DOHH2 (cell line): Measurements from ENCODE around the gene ADIPOR2.

ENCODE experiments used
- H3F3A ChIP-seq: fragments of 200-600 bp; sonication (generic), shearing (Covaris generic); 2 replicates; pipeline ENCODE4 v1.6.0; 2016; ENCODE audit warnings: antibody characterized with exemption, mild to moderate bottlenecking; ENCODE audit not compliant: control insufficient read depth, insufficient read depth
- H3K27ac ChIP-seq: fragments of 200-600 bp; sonication (generic); 2 replicates; pipeline ENCODE4 v1.5.1; 2014; ENCODE audit warnings: low read depth, mild to moderate bottlenecking, low read length, moderate library complexity
- H3K27me3 ChIP-seq: fragments of 200-600 bp; sonication (generic); 2 replicates; pipeline ENCODE4 v1.6.1; 2014; ENCODE audit warnings: mild to moderate bottlenecking, low read length, mixed read lengths; ENCODE audit not compliant: control insufficient read depth
- H3K36me3 ChIP-seq: fragments of 200-600 bp; sonication (generic); 2 replicates; pipeline ENCODE4 v1.6.1; 2014; ENCODE audit warnings: mild to moderate bottlenecking, low read length, moderate library complexity, mixed read lengths; ENCODE audit not compliant: control insufficient read depth
- H3K4me1 ChIP-seq: fragments of 200-600 bp; sonication (generic); 2 replicates; pipeline ENCODE4 v1.6.1; 2014; ENCODE audit warnings: mild to moderate bottlenecking, low read length, mixed read lengths; ENCODE audit not compliant: control insufficient read depth
- H3K4me2 ChIP-seq: fragments of 200-600 bp; sonication (generic); 2 replicates; pipeline ENCODE4 v1.6.0; 2014; ENCODE audit warnings: mild to moderate bottlenecking, low read length, moderate library complexity
- H3K4me3 ChIP-seq: fragments of 200-600 bp; sonication (generic); 2 replicates; pipeline ENCODE4 v1.5.1; 2014; ENCODE audit warnings: mild to moderate bottlenecking, low read length, mixed read lengths
- H3K79me2 ChIP-seq: fragments of 200-600 bp; sonication (generic); 2 replicates; pipeline ENCODE4 v1.6.1; 2014; ENCODE audit warnings: mild to moderate bottlenecking, low read length, mixed read lengths; ENCODE audit not compliant: control insufficient read depth
- H3K9me2 ChIP-seq: fragments of 200-600 bp; sonication (generic); replicated peaks from 2 replicates; pipeline ENCODE4 v1.6.1; 2014; ENCODE audit warnings: mild to moderate bottlenecking, low read length, mixed read lengths; ENCODE audit not compliant: control insufficient read depth
- H3K9me3 ChIP-seq: fragments of 200-600 bp; sonication (generic); 2 replicates; pipeline ENCODE4 v1.6.1; 2014; ENCODE audit warnings: antibody characterized with exemption, low read length, mixed read lengths; ENCODE audit not compliant: control insufficient read depth, insufficient read depth
- H4K20me1 ChIP-seq: fragments of 200-600 bp; sonication (generic); 2 replicates; pipeline ENCODE4 v1.6.0; 2014; ENCODE audit warnings: low read depth, mild to moderate bottlenecking, antibody characterized with exemption, low read length, moderate library complexity; ENCODE audit not compliant: control insufficient read depth, insufficient read depth
- EZH2phosphoT487 ChIP-seq: fragments of 200-600 bp; sonication (generic); IDR thresholded peaks from 2 replicates; pipeline ENCODE4 v1.6.1; 2017; ENCODE audit warnings: borderline replicate concordance, mild to moderate bottlenecking, antibody characterized with exemption, low read length, moderate library complexity, mixed read lengths
- TF ChIP-seq, protein P1 (sequence below): fragments of 200-600 bp; sonication (generic); IDR thresholded peaks from one replicate; pipeline ENCODE4 v1.5.1; 2014; ENCODE audit warnings: antibody characterized with exemption, mild to moderate bottlenecking, low read depth, low read length; ENCODE audit not compliant: poor library complexity, severe bottlenecking

ADIPOR2 gene

DNA sequence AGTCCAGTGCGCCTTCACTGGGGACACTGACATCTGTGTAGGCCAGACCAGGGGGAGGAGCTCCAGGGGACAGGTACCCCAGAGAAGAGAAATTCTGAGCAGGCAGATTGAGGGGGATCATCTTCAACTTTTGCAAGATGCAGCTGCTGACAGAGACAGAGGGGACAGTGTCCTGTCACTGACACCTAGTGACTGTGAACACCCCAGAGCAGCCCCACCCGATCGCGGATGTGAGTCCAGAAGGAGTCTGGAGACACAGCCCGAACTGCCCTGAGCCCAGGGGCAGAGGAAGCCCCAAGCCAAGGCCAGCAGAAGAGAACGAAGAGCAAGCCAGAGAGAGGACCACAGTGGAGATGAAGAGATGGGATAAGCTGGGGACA, 107.8 kb downstream of the ADIPOR2 start:
- H3K4me1 ChIP-seq, result peaks cover 43% of the 10 kb centered on the region
- H3F3A ChIP-seq, result peaks cover 2% of the 10 kb centered on the region
- H3K9me2 ChIP-seq, result no peaks in the 10 kb centered on the region
- H4K20me1 ChIP-seq, result no peaks in the 10 kb centered on the region
- H3K4me3 ChIP-seq, result no peak overlapping the region
- TF ChIP-seq, protein P1, sequence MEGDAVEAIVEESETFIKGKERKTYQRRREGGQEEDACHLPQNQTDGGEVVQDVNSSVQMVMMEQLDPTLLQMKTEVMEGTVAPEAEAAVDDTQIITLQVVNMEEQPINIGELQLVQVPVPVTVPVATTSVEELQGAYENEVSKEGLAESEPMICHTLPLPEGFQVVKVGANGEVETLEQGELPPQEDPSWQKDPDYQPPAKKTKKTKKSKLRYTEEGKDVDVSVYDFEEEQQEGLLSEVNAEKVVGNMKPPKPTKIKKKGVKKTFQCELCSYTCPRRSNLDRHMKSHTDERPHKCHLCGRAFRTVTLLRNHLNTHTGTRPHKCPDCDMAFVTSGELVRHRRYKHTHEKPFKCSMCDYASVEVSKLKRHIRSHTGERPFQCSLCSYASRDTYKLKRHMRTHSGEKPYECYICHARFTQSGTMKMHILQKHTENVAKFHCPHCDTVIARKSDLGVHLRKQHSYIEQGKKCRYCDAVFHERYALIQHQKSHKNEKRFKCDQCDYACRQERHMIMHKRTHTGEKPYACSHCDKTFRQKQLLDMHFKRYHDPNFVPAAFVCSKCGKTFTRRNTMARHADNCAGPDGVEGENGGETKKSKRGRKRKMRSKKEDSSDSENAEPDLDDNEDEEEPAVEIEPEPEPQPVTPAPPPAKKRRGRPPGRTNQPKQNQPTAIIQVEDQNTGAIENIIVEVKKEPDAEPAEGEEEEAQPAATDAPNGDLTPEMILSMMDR, result no peak
- no peak for TF ChIP-seq EZH2phosphoT487
- H3K79me2 ChIP-seq, result peaks cover 3% of the 10 kb centered on the region; the same call in 1 of the 2 replicates
- H3K9me3 ChIP-seq, result no peaks in the 10 kb centered on the region
- no peaks in the 10 kb centered on the region for H3K27me3 ChIP-seq
- no peak overlapping the region for H3K27ac ChIP-seq
- no peaks in the 10 kb centered on the region for H3K36me3 ChIP-seq
- H3K4me2 ChIP-seq, result no peak overlapping the region

DNA sequence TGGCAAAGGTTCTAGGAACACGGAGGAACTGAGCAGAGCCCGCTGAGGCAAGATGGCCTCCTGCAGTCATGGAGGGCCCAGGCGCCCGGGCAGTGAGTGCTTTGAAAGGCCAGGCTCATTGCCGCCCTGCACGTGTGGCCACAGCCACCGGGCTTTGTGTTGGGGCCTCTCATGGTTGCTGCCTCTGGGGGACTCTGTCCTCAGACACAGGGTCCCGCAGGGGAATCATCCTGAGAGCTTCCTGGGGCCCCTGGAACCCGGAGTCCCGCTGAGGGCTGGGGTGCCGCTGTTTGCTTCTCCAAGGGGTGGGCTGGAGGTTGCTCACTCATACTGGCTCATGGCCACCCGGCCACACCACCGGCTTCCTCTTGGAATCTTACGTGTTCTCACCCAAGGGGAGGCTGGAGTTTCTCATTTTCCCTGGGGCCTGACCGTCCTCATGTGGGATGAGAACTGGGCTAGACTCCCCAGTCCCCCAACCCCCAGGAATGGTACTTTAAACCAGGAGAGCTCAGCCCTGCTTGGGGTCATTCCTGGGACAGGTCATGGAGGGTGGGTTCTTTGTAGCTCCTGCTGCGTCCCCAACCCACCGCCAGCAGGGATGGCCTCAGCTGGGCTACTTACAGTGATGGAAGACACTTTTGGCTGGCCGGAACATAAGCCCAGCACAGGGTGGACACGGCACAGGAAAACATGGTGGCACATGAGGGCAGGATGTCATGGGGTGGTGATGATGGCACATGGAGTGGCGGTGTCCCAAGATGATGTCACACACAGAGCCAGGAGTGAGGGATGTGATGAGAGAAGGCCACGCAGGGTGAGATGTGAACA, 108.4 kb downstream of the ADIPOR2 start:
- peaks cover 3% of the 10 kb centered on the region; the same call in 1 of the 2 replicates for H3K79me2 ChIP-seq
- H3K9me2 ChIP-seq, result no peaks in the 10 kb centered on the region
- H3K36me3 ChIP-seq, result no peaks in the 10 kb centered on the region
- H3K4me1 ChIP-seq, result peaks cover 45% of the 10 kb centered on the region
- H3K4me3 ChIP-seq, result no peak overlapping the region
- no peak overlapping the region for H3K27ac ChIP-seq
- H3K27me3 ChIP-seq, result no peaks in the 10 kb centered on the region
- no peak overlapping the region for H3K4me2 ChIP-seq
- peaks cover 2% of the 10 kb centered on the region for H3F3A ChIP-seq
- TF ChIP-seq, protein P1, result no peak
- no peak for TF ChIP-seq EZH2phosphoT487
- no peaks in the 10 kb centered on the region for H4K20me1 ChIP-seq
- no peaks in the 10 kb centered on the region for H3K9me3 ChIP-seq

DNA sequence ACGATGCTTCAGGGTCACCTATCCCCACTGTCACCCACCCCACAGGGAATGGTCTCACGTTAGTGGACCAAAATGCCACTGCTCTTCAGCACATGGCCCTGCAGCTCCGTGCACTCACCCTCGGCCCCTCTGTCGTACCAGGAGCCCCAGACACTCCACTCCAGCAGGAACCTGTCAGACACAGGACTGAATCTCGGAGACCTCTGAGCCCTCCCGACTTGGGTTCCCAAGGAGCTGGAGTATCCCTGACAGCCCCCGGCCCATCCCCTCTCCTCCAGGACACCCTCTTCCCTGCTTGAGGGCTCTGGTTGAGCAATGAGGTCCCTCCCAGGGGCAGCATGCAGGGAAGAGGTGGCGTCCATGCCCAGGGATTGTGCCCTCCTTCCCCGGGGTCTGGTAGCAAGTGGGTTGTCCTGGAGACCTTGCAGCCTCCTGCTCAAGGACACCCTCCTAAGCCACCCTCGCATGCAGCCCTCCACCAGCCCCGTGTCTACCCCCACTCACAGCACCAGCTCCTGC, 109.1 kb downstream of the ADIPOR2 start:
- H3K27me3 ChIP-seq, result no peaks in the 10 kb centered on the region
- TF ChIP-seq, protein P1, result no peak
- no peaks in the 10 kb centered on the region for H3K9me3 ChIP-seq
- H3F3A ChIP-seq, result peaks cover 2% of the 10 kb centered on the region
- no peak overlapping the region for H3K27ac ChIP-seq
- H3K4me2 ChIP-seq, result peak overlapping the region; percentile 95; the same call in 1 of the 2 replicates
- no peak overlapping the region for H3K4me3 ChIP-seq
- H3K9me2 ChIP-seq, result no peaks in the 10 kb centered on the region
- H4K20me1 ChIP-seq, result no peaks in the 10 kb centered on the region
- H3K79me2 ChIP-seq, result peaks cover 3% of the 10 kb centered on the region; the same call in 1 of the 2 replicates
- peaks cover 52% of the 10 kb centered on the region for H3K4me1 ChIP-seq
- no peaks in the 10 kb centered on the region for H3K36me3 ChIP-seq
